ENCODE data around the gene DIAPH3. TPM values are rescaled to one million over a fixed set of nuclear protein-coding genes. Genes with fewer than 3 reads are reported as not detected.

DIAPH3 gene
- total RNA-seq, 5 donors from 2014 or later (not counting 1 experiment from before 2014, with no cell fraction given) = 0.14 to 0.45 (median 0.30) TPM

DNA sequence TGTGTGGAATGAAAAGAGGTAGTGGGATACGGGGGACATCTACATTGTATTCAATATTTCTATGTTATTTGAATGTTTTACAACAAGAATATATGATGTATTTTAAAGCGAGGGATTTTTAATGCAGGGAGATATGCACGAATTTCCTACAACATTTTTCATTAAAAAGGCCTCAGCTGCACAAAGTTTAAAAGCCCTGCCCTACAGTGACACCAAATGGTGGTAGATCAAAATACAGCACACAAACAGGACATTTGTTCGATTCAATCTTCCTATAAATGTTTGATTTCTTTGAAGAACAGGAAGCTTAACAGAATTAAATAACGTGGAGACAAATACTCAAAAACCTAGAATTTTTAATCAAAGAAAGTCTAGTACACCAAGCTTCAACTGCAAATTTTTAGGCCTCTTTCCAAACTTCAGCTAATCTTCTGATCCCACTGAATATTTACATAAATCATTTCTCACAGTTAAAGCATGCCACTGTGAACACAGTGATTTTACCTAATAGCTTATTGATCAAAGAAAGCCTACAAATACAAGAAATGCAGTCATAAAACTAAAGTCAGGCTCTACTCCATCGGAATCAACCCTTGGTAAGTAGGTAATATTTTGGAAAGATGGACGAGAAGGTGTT is 257.2 kb downstream of the DIAPH3 start:
- no peak overlapping the region for H3K27ac Mint-ChIP-seq
- Histone ChIP-seq H3K9me3 (no peaks in the 10 kb centered on the region), H3K4me1 (ENCODE audit: control insufficient read depth in 1 of 2, extremely low read depth in 1 of 2, insufficient read depth in 2 of 2, low read length in 2 of 2) (no peaks in the 10 kb centered on the region), H3K27me3 (replicated peaks in 1 of 2; ENCODE audit: control insufficient read depth in 2 of 2, extremely low read depth in 1 of 2, insufficient read depth in 2 of 2, low read length in 1 of 2) (no peaks in the 10 kb centered on the region), H3K36me3 (ENCODE audit: control insufficient read depth in 2 of 2, extremely low read depth in 1 of 2, insufficient read depth in 1 of 2, low read length in 1 of 2) (no peaks in the 10 kb centered on the region), H3K27ac (ENCODE audit: low read length) (no peak overlapping the region), H3K4me3 (ENCODE audit: control insufficient read depth in 1 of 2, extremely low read depth in 1 of 2, low read length in 1 of 2) (no peak overlapping the region)
- peak in 1 of 35 experiments; percentile 12 for DNase-seq
- no peak for ATAC-seq (replicated peaks in 1 of 4)
- H3K27me3 Mint-ChIP-seq = no peaks in the 10 kb centered on the region
- ChIA-PET POLR2A (no interaction called here), CTCF (interaction anchor here in 1 of 2 donors (0.7 to 1.0 kb wide), 2 partner anchors 16 to 365 kb away, joined by 3 read pairs; no protein-coding TSS in a partner anchor)
- H3K36me3 Mint-ChIP-seq = no peaks in the 10 kb centered on the region
- H3K4me3 Mint-ChIP-seq = no peak overlapping the region
- H3K4me1 Mint-ChIP-seq = peaks cover 0 to 3% (median under 1%) of the 10 kb centered on the region in 3 donors
- no peaks in the 10 kb centered on the region for H3K9me3 Mint-ChIP-seq
- 40% methylated on average over 1 of the region's 7 CpGs for WGBS (ENCODE audit: insufficient coverage)

DNA sequence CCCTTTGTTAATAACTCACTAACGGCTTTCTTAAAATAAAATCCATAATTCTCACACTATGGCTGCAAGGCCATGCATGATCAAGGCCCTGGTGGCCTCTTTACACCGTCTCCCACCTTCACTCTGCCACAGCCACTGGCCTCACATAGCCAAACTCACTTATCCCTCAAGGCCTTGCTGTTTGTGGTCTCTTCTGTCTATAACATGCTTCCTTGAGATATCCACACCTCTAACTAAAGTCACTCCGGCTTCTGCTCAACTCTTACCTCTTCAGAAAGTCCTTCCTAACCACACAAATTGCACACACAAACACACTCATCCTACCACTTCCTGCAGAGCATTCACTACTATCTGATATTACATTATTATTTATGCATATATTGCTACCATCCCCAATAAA is 262.5 kb downstream of the DIAPH3 start:
- H3K4me3 ChIP-seq (ENCODE audit: control insufficient read depth in 1 of 2, extremely low read depth in 1 of 2, low read length in 1 of 2) = no peak overlapping the region
- no peaks in the 10 kb centered on the region for H3K27me3 ChIP-seq (replicated peaks in 1 of 2; ENCODE audit: control insufficient read depth in 2 of 2, extremely low read depth in 1 of 2, insufficient read depth in 2 of 2, low read length in 1 of 2)
- H3K4me1 ChIP-seq (ENCODE audit: control insufficient read depth in 1 of 2, extremely low read depth in 1 of 2, insufficient read depth in 2 of 2, low read length in 2 of 2) = peaks cover 0 to 3% of the 10 kb centered on the region in 2 experiments
- POLR2A ChIA-PET = no interaction called here
- no peak overlapping the region for H3K27ac Mint-ChIP-seq
- H3K9me3 ChIP-seq = no peaks in the 10 kb centered on the region
- H3K36me3 ChIP-seq (ENCODE audit: control insufficient read depth in 2 of 2, extremely low read depth in 1 of 2, insufficient read depth in 1 of 2, low read length in 1 of 2) = no peaks in the 10 kb centered on the region
- CTCF ChIA-PET = no interaction called here
- H3K9me3 Mint-ChIP-seq = no peaks in the 10 kb centered on the region
- WGBS (ENCODE audit: insufficient coverage) = 59% methylated on average over 3 of the region's 3 CpGs
- no peaks in the 10 kb centered on the region for H3K36me3 Mint-ChIP-seq
- no peaks in the 10 kb centered on the region for H3K27me3 Mint-ChIP-seq
- H3K4me1 Mint-ChIP-seq = peaks cover 5 to 9% (median 8%) of the 10 kb centered on the region in 3 donors
- no peak overlapping the region for H3K4me3 Mint-ChIP-seq
- DNase-seq (peak in 1 of 35 experiments; percentile 1), ATAC-seq (replicated peaks in 1 of 4) (no peak)
- H3K27ac ChIP-seq (ENCODE audit: low read length) = no peak overlapping the region

DNA sequence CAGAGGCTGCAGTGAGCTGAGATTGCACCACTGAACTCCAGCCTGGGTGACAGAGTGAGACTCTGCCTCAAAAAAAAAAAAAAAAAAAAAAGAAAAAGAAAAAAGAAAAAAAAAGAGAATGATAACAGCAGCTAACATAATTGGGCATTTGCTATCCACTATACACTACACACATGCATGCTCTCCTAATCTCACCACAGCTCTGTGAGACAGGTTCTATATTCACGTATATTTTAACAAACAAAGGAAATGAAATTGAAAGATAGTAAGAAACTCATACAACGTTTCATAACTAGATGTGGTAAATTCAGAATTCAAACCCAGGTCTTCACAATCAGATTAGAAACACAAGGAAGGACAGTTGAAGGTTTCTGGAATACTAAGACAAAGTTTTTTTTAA is 265.7 kb downstream of the DIAPH3 start:
- Histone ChIP-seq H3K9me3 (no peaks in the 10 kb centered on the region), H3K36me3 (ENCODE audit: control insufficient read depth in 2 of 2, extremely low read depth in 1 of 2, insufficient read depth in 1 of 2, low read length in 1 of 2) (no peaks in the 10 kb centered on the region), H3K4me1 (ENCODE audit: control insufficient read depth in 1 of 2, extremely low read depth in 1 of 2, insufficient read depth in 2 of 2, low read length in 2 of 2) (peaks cover 0 to 3% of the 10 kb centered on the region in 2 experiments), H3K27me3 (replicated peaks in 1 of 2; ENCODE audit: control insufficient read depth in 2 of 2, extremely low read depth in 1 of 2, insufficient read depth in 2 of 2, low read length in 1 of 2) (no peaks in the 10 kb centered on the region), H3K4me3 (ENCODE audit: control insufficient read depth in 1 of 2, extremely low read depth in 1 of 2, low read length in 1 of 2) (no peak overlapping the region), H3K27ac (ENCODE audit: low read length) (no peak overlapping the region)
- CTCF ChIA-PET = no interaction called here
- POLR2A ChIA-PET = no interaction called here
- ATAC-seq (replicated peaks in 1 of 4) = no peak
- peaks cover 3 to 9% (median 8%) of the 10 kb centered on the region in 3 donors for H3K4me1 Mint-ChIP-seq
- no CpG with 5 or more reads among the region's 2 CpGs for WGBS (ENCODE audit: insufficient coverage)
- no peak for DNase-seq
- H3K4me3 Mint-ChIP-seq = no peak overlapping the region
- no peaks in the 10 kb centered on the region for H3K9me3 Mint-ChIP-seq
- H3K36me3 Mint-ChIP-seq = no peaks in the 10 kb centered on the region
- no peak overlapping the region for H3K27ac Mint-ChIP-seq
- H3K27me3 Mint-ChIP-seq = no peaks in the 10 kb centered on the region

- no peak for DNase-seq
- no peak for ATAC-seq (replicated peaks in 1 of 4)
- Histone ChIP-seq H3K36me3 (ENCODE audit: control insufficient read depth in 2 of 2, extremely low read depth in 1 of 2, insufficient read depth in 1 of 2, low read length in 1 of 2) (no peaks in the 10 kb centered on the region), H3K27me3 (replicated peaks in 1 of 2; ENCODE audit: control insufficient read depth in 2 of 2, extremely low read depth in 1 of 2, insufficient read depth in 2 of 2, low read length in 1 of 2) (no peaks in the 10 kb centered on the region), H3K27ac (ENCODE audit: low read length) (no peak overlapping the region), H3K9me3 (no peaks in the 10 kb centered on the region), H3K4me3 (ENCODE audit: control insufficient read depth in 1 of 2, extremely low read depth in 1 of 2, low read length in 1 of 2) (no peak overlapping the region), H3K4me1 (ENCODE audit: control insufficient read depth in 1 of 2, extremely low read depth in 1 of 2, insufficient read depth in 2 of 2, low read length in 2 of 2) (no peaks in the 10 kb centered on the region)
- Mint-ChIP-seq H3K4me1 (no peaks in the 10 kb centered on the region), H3K36me3 (no peaks in the 10 kb centered on the region), H3K27me3 (no peaks in the 10 kb centered on the region), H3K9me3 (no peaks in the 10 kb centered on the region), H3K4me3 (no peak overlapping the region), H3K27ac (no peak overlapping the region)
- no CpG with 5 or more reads among the region's 1 CpG for WGBS (ENCODE audit: insufficient coverage)
- POLR2A ChIA-PET = interaction anchor here in 1 of 2 donors (0.5 kb wide), 1 partner anchor 8 kb away, joined by 12 read pairs; no protein-coding TSS in a partner anchor
- CTCF ChIA-PET = no interaction called here
Measured at GRCh38 chr13:59893266-59893665, 270.5 kb downstream of the DIAPH3 start.

GRCh38 chr13:59891053-59891452 is 272.7 kb downstream of the DIAPH3 start:
- H3K27ac Mint-ChIP-seq = no peak overlapping the region
- Histone ChIP-seq H3K9me3 (no peaks in the 10 kb centered on the region), H3K27ac (ENCODE audit: low read length) (no peak overlapping the region), H3K4me3 (ENCODE audit: control insufficient read depth in 1 of 2, extremely low read depth in 1 of 2, low read length in 1 of 2) (no peak overlapping the region), H3K27me3 (replicated peaks in 1 of 2; ENCODE audit: control insufficient read depth in 2 of 2, extremely low read depth in 1 of 2, insufficient read depth in 2 of 2, low read length in 1 of 2) (no peaks in the 10 kb centered on the region), H3K4me1 (ENCODE audit: control insufficient read depth in 1 of 2, extremely low read depth in 1 of 2, insufficient read depth in 2 of 2, low read length in 2 of 2) (no peaks in the 10 kb centered on the region), H3K36me3 (ENCODE audit: control insufficient read depth in 2 of 2, extremely low read depth in 1 of 2, insufficient read depth in 1 of 2, low read length in 1 of 2) (no peaks in the 10 kb centered on the region)
- H3K4me1 Mint-ChIP-seq = no peaks in the 10 kb centered on the region
- ChIA-PET POLR2A (no interaction called here), CTCF (no interaction called here)
- no peaks in the 10 kb centered on the region for H3K36me3 Mint-ChIP-seq
- no peaks in the 10 kb centered on the region for H3K27me3 Mint-ChIP-seq
- ATAC-seq (replicated peaks in 1 of 4) (no peak), DNase-seq (no peak)
- H3K4me3 Mint-ChIP-seq = no peak overlapping the region
- H3K9me3 Mint-ChIP-seq = no peaks in the 10 kb centered on the region

GRCh38 chr13:59890054-59890453 is 273.7 kb downstream of the DIAPH3 start:
- no peak overlapping the region for H3K27ac Mint-ChIP-seq
- H3K36me3 ChIP-seq (ENCODE audit: control insufficient read depth in 2 of 2, extremely low read depth in 1 of 2, insufficient read depth in 1 of 2, low read length in 1 of 2) = no peaks in the 10 kb centered on the region
- H3K4me1 ChIP-seq (ENCODE audit: control insufficient read depth in 1 of 2, extremely low read depth in 1 of 2, insufficient read depth in 2 of 2, low read length in 2 of 2) = no peaks in the 10 kb centered on the region
- no peaks in the 10 kb centered on the region for H3K9me3 Mint-ChIP-seq
- no peak for DNase-seq
- H3K27me3 Mint-ChIP-seq = no peaks in the 10 kb centered on the region
- H3K4me3 ChIP-seq (ENCODE audit: control insufficient read depth in 1 of 2, extremely low read depth in 1 of 2, low read length in 1 of 2) = no peak overlapping the region
- ATAC-seq (replicated peaks in 1 of 4) = no peak
- no peaks in the 10 kb centered on the region for H3K27me3 ChIP-seq (replicated peaks in 1 of 2; ENCODE audit: control insufficient read depth in 2 of 2, extremely low read depth in 1 of 2, insufficient read depth in 2 of 2, low read length in 1 of 2)
- H3K4me3 Mint-ChIP-seq = no peak overlapping the region
- no peak overlapping the region for H3K27ac ChIP-seq (ENCODE audit: low read length)
- WGBS (ENCODE audit: insufficient coverage) = 100% methylated on average over 1 of the region's 1 CpG
- CTCF ChIA-PET = interaction anchor here (0.6 to 0.7 kb wide), 2 partner anchors 17 to 1007 kb away, joined by 3 to 4 read pairs; no protein-coding TSS in a partner anchor
- no peaks in the 10 kb centered on the region for H3K9me3 ChIP-seq
- no peaks in the 10 kb centered on the region for H3K4me1 Mint-ChIP-seq
- POLR2A ChIA-PET = no interaction called here
- H3K36me3 Mint-ChIP-seq = no peaks in the 10 kb centered on the region
